ENCODE data around the gene TYW3.
A peak's percentile ranks its signal among the peaks of the same experiment; 100 is the strongest.

GRCh38 chr1:74733604-74734484, 892 bp downstream of the TYW3 start:
- TF ChIP-seq CTCF (IDR thresholded peaks at IDR 0.05; ENCODE audit: low read length) (peak; percentile 72), EZH2 (IDR thresholded peaks at IDR 0.05; ENCODE audit: borderline replicate concordance, low read length) (no peak)

Measured in OCI-LY1 (cell line).